Esophagus muscularis mucosa (tissue), 4 donors: ENCODE data around the gene RNF213. TPM values are rescaled to one million over a fixed set of nuclear protein-coding genes. Genes with fewer than 3 reads are reported as not detected.

ENCODE experiments used
- DNase-seq: peaks from one replicate; pipeline ENCODE4 v3.0.0-alpha.2; 2017; ENCODE audit errors: extremely low spot score
- H3K27ac ChIP-seq, 4 donors: fragments of 200-600 bp; sonication (generic); replicated peaks in 1 of 4; 1 replicate in 3 of 4; 2 replicates in 1 of 4; pipeline ENCODE4 v1.5.1; 2016 to 2019; ENCODE audit warnings: mild to moderate bottlenecking in 1 of 4
- H3K27me3 ChIP-seq, 4 donors: fragments of 200-600 bp; sonication (generic); one replicate each; pipeline versions ENCODE4 v1.5.1 to v1.6.0; 2016 to 2019
- H3K36me3 ChIP-seq, 4 donors: fragments of 200-600 bp; sonication (generic); one replicate each; pipeline ENCODE4 v1.5.1; 2016 to 2019
- H3K4me1 ChIP-seq, 4 donors: fragments of 200-600 bp; sonication (generic); one replicate each; pipeline ENCODE4 v1.5.1; 2016 to 2019
- H3K4me3 ChIP-seq, 4 donors: fragments of 200-600 bp; sonication (generic); 1 replicate in 2 of 4; 2 replicates in 2 of 4; pipeline ENCODE4 v1.5.1; 2016 to 2019; ENCODE audit warnings: mild to moderate bottlenecking in 4 of 4, moderate library complexity in 1 of 4
- H3K9me3 ChIP-seq, 4 donors: fragments of 200-600 bp; sonication (generic); 1 replicate in 3 of 4; 2 replicates in 1 of 4; pipeline ENCODE4 v1.5.1; 2016 to 2019
- CTCF ChIP-seq, 3 experiments: fragments of 200-600 bp in 2 of 3; fragments of 450-650 bp in 1 of 3; sonication (generic) in 2 of 3; IDR thresholded peaks; one replicate each; pipeline ENCODE4 v1.5.1; 2017 to 2019; ENCODE audit warnings: antibody characterized with exemption in 3 of 3, mild to moderate bottlenecking in 2 of 3, moderate library complexity in 1 of 3
- EP300 ChIP-seq: sonication (generic); formaldehyde crosslinking; IDR thresholded peaks from one replicate; pipeline ENCODE4 v1.6.1; 2017; ENCODE audit warnings: antibody characterized with exemption
- POLR2A ChIP-seq: fragments of 450-650 bp; IDR thresholded peaks from one replicate; pipeline ENCODE4 v1.6.1; 2017; ENCODE audit warnings: antibody characterized with exemption, moderate library complexity, mild to moderate bottlenecking, low read depth
- POLR2AphosphoS5 ChIP-seq, 2 donors: sonication (generic); formaldehyde crosslinking; IDR thresholded peaks; one replicate each; pipeline ENCODE4 v1.6.1; 2017; ENCODE audit warnings: antibody characterized with exemption in 2 of 2
- WGBS: methylation state at CpG from one replicate; pipeline ENCODE4 v1.1.5; 2018; 5-methylcytosine and 5-hydroxymethylcytosine counted together
- intact Hi-C: fragments of 100-400 bp; cut with DNase I; formaldehyde crosslinking; loops from one replicate; pipeline ENCODE4 v1.15.1; 2023
- total RNA-seq, 4 donors: library from RNA; depleted of rRNA; stranded (reverse); fragments of >200 nt; gene quantifications; one replicate each; pipeline versions ENCODE4 v1.1.0 to v1.2.1, GENCODE V29; 2016

Gene RNF213
- total RNA-seq, 4 donors from 2014 or later, result 55.8 to 85.7 (median 75.9) TPM

GRCh38 chr17:80213643-80213975 lies 47.0 kb upstream of the RNF213 start:
- no peaks in the 10 kb centered on the region for H3K9me3 ChIP-seq
- no peak for DNase-seq
- no peak overlapping the region for H3K4me3 ChIP-seq
- H3K27me3 ChIP-seq, result no peaks in the 10 kb centered on the region
- WGBS, result 95% methylated on average over 11 of the region's 17 CpGs
- peaks cover 0 to 7% (median 3%) of the 10 kb centered on the region in 4 donors for H3K4me1 ChIP-seq
- H3K27ac ChIP-seq, result no peak overlapping the region
- no peak for TF ChIP-seq POLR2A
- no peak for TF ChIP-seq CTCF (IDR thresholded peaks at IDR 0.05)
- TF ChIP-seq EP300, result no peak
- no peak for TF ChIP-seq POLR2AphosphoS5 (IDR thresholded peaks at IDR 0.05)
- H3K36me3 ChIP-seq, result peaks cover 31 to 94% (median 87%) of the 10 kb centered on the region in 4 donors
- intact Hi-C loops, result no loop called here

- WGBS, result 93% methylated on average over 38 of the region's 48 CpGs
- Histone ChIP-seq H3K4me3 (no peak overlapping the region), H3K4me1 (peaks cover 3 to 12% (median 9%) of the 10 kb centered on the region in 4 donors), H3K27ac (no peak overlapping the region), H3K36me3 (peaks cover 31 to 88% (median 80%) of the 10 kb centered on the region in 4 donors), H3K27me3 (no peaks in the 10 kb centered on the region), H3K9me3 (no peaks in the 10 kb centered on the region)
- intact Hi-C loops, result no loop called here
- DNase-seq, result no peak
- no peak for TF ChIP-seq POLR2AphosphoS5 (IDR thresholded peaks at IDR 0.05)
- TF ChIP-seq POLR2A, result no peak
- TF ChIP-seq CTCF (IDR thresholded peaks at IDR 0.05), result no peak
- no peak for TF ChIP-seq EP300
Observed at GRCh38 chr17:80214012-80214877, 46.4 kb upstream of the RNF213 start.

- Histone ChIP-seq H3K4me1 (peaks cover 7 to 18% (median 15%) of the 10 kb centered on the region in 4 donors), H3K36me3 (peaks cover 30 to 83% (median 75%) of the 10 kb centered on the region in 4 donors), H3K4me3 (no peak overlapping the region), H3K27me3 (no peaks in the 10 kb centered on the region), H3K9me3 (no peaks in the 10 kb centered on the region), H3K27ac (no peak overlapping the region)
- DNase-seq, result no peak
- WGBS, result 91% methylated on average over 15 of the region's 17 CpGs
- intact Hi-C loops, result loop anchor here (5.0 kb wide), 1 partner anchor 63 kb away; no protein-coding TSS in a partner anchor
- TF ChIP-seq CTCF (IDR thresholded peaks at IDR 0.05) (no peak), EP300 (no peak)
Observed at GRCh38 chr17:80214878-80215210, 45.8 kb upstream of the RNF213 start.

- Histone ChIP-seq H3K27ac (no peak overlapping the region), H3K4me1 (peaks cover 15 to 30% (median 27%) of the 10 kb centered on the region in 4 donors), H3K27me3 (no peaks in the 10 kb centered on the region), H3K36me3 (peaks cover 12 to 64% (median 56%) of the 10 kb centered on the region in 4 donors), H3K4me3 (no peak overlapping the region), H3K9me3 (no peaks in the 10 kb centered on the region)
- no peak for DNase-seq
- TF ChIP-seq CTCF (IDR thresholded peaks at IDR 0.05) (no peak), POLR2AphosphoS5 (IDR thresholded peaks at IDR 0.05) (no peak), EP300 (no peak), POLR2A (no peak)
- intact Hi-C loops, result loop anchor here (5.0 kb wide), 1 partner anchor 64 kb away; no protein-coding TSS in a partner anchor
- WGBS, result 96% methylated on average over 40 of the region's 40 CpGs
Observed at GRCh38 chr17:80216473-80217456, 43.9 kb upstream of the RNF213 start.
